CD8-positive, alpha-beta memory T cell (primary cell): ENCODE measurements around the gene NMRK1. TPM values are rescaled to one million over a fixed set of nuclear protein-coding genes. Genes with fewer than 3 reads are reported as not detected.
A peak's percentile ranks its signal among the peaks of the same experiment; 100 is the strongest.

Source experiments
- CTCF ChIA-PET: fragments of 350-600 bp; sonication (Branson Sonifier 250); formaldehyde crosslinking; loops from one replicate; lab custom pipeline; 2021; ENCODE audit warnings: antibody characterized with exemption; lab: Charles Lee
- POLR2A ChIA-PET: fragments of 350-600 bp; sonication (Branson Sonifier 250); formaldehyde crosslinking; loops from one replicate; lab custom pipeline; 2021; ENCODE audit warnings: antibody characterized with exemption; lab: Charles Lee
- DNase-seq, 5 donors: peaks; one replicate each; pipeline versions ENCODE4 v3.0.0 to v3.0.0-alpha.2; 2020 to 2022; ENCODE audit warnings: mixed read lengths in 1 of 5
- H3K27ac ChIP-seq: one replicate; pipeline ENCODE4 v1.7.0; 2013; ENCODE audit warnings: low read depth, mild to moderate bottlenecking, low read length, moderate library complexity
- H3K27me3 ChIP-seq: 2 replicates; pipeline ENCODE4 v1.7.0; 2013; ENCODE audit warnings: low read length, mild to moderate bottlenecking; ENCODE audit not compliant: insufficient read depth, poor library complexity, severe bottlenecking
- H3K36me3 ChIP-seq: 2 replicates; pipeline ENCODE4 v1.7.0; 2013; ENCODE audit warnings: mild to moderate bottlenecking, low read length, moderate library complexity; ENCODE audit not compliant: insufficient read depth
- H3K4me1 ChIP-seq: 2 replicates; pipeline ENCODE4 v1.7.0; 2013; ENCODE audit warnings: mild to moderate bottlenecking, low read length, moderate library complexity; ENCODE audit not compliant: insufficient read depth
- H3K4me3 ChIP-seq: 2 replicates; pipeline ENCODE4 v1.7.0; 2013; ENCODE audit warnings: mild to moderate bottlenecking, low read length
- H3K9me3 ChIP-seq: 2 replicates; pipeline ENCODE4 v1.7.0; 2013; ENCODE audit warnings: mild to moderate bottlenecking, low read length
- H3K27ac Mint-ChIP-seq, 8 donors: one replicate each; pipeline ENCODE4 v1.8.0; 2020 to 2021; ENCODE audit warnings: mixed read lengths in 8 of 8, mild to moderate bottlenecking in 6 of 8, inconsistent platforms in 3 of 8, moderate library complexity in 3 of 8
- H3K27me3 Mint-ChIP-seq, 2 donors: one replicate each; pipeline ENCODE4 v1.8.0; 2020 to 2021; ENCODE audit warnings: mixed read lengths in 2 of 2, mild to moderate bottlenecking in 1 of 2, moderate library complexity in 1 of 2
- H3K36me3 Mint-ChIP-seq, 3 donors: one replicate each; pipeline ENCODE4 v1.8.0; 2020 to 2021; ENCODE audit warnings: mixed read lengths in 3 of 3, inconsistent platforms in 1 of 3, mild to moderate bottlenecking in 1 of 3
- H3K4me1 Mint-ChIP-seq, 3 donors: one replicate each; pipeline ENCODE4 v1.8.0; 2020 to 2021; ENCODE audit warnings: mixed read lengths in 3 of 3, inconsistent platforms in 1 of 3, mild to moderate bottlenecking in 1 of 3
- H3K4me3 Mint-ChIP-seq, 7 donors: one replicate each; pipeline ENCODE4 v1.8.0; 2020 to 2021; ENCODE audit warnings: mixed read lengths in 7 of 7, mild to moderate bottlenecking in 6 of 7, moderate library complexity in 4 of 7, inconsistent platforms in 2 of 7
- H3K9me3 Mint-ChIP-seq, 5 donors: one replicate each; pipeline ENCODE4 v1.8.0; 2020 to 2022; ENCODE audit warnings: mixed read lengths in 5 of 5, mild to moderate bottlenecking in 3 of 5, moderate library complexity in 2 of 5, inconsistent platforms in 1 of 5
- polyA plus RNA-seq: library from polyadenylated mRNA; unstranded; fragments of 300-500 nt; fragmentation: Illumina TruSeq; gene quantifications from one replicate; pipeline ENCODE4 v1.2.3, GENCODE V29; 2021
- total RNA-seq, 2 experiments: library from RNA; stranded (reverse); gene quantifications; one replicate each; pipeline ENCODE4 v1.2.3, GENCODE V29; 2021

NMRK1 gene
- total and polyA plus RNA-seq, 3 experiments from 2014 or later = 14.1 to 48.4 (median 14.6) TPM

DNA sequence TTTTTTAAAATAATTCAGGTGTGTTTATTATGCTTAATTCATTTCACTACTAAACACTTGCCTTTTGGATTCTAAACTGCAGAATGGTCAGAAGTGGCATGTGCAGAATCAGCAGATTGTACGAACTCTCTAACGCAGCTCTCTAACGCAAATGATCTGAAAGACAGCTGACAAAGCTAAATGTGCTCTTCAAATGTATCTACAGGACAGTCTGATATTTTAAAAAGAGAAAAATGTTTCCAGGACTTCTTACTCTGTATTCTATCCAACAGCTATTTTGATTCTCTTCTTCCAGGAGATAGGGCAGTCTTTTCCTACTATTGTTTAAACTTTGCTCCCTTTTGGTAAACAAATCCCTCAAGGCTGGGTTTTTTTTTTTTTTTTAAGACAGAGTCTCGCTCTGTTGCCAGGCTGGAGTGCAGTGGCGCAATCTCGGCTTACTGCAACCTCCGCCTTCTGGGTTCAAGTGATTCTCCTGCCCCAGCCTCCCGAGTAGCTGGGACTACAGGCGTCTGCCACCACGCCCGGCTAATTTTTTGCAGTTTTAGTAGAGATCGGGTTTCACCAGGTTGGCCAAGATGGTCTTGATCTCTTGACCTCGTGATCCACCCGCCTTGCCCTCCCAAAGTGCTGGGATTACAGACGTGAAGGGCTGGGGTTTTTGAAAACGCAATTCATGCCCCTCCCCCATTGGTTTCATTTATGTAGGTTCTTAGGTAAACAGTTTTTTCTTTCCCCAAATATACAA lies 1.2 kb downstream of the NMRK1 start:
- Mint-ChIP-seq H3K27me3 (no peaks in the 10 kb centered on the region), H3K36me3 (peaks cover 0 to 36% (median 9%) of the 10 kb centered on the region in 3 donors), H3K4me1 (peaks cover 60 to 79% (median 68%) of the 10 kb centered on the region in 3 donors), H3K27ac (peak overlapping the region; percentile 93 to 98 (median 97)), H3K9me3 (no peaks in the 10 kb centered on the region), H3K4me3 (peak overlapping the region; percentile 89 to 99 (median 96))
- H3K27ac ChIP-seq = peak overlapping the region; percentile 95
- ChIA-PET CTCF (interaction anchor here (1.0 to 2.5 kb wide), 8 partner anchors 9 to 134 kb away, joined by 3 to 20 read pairs (median 3); partner anchors contain the start of genes C9orf40 and CARNMT1), POLR2A (interaction anchor here (0.7 to 3.8 kb wide), 4 partner anchors 59 to 1490 kb away, joined by 3 to 53 read pairs (median 13); partner anchors contain the start of genes C9orf40 and CARNMT1)
- peak overlapping the region; percentile 89 for H3K4me3 ChIP-seq
- no peaks in the 10 kb centered on the region for H3K9me3 ChIP-seq
- peaks cover 12% of the 10 kb centered on the region for H3K36me3 ChIP-seq
- no peaks in the 10 kb centered on the region for H3K27me3 ChIP-seq
- no peak for DNase-seq
- peaks cover 49% of the 10 kb centered on the region for H3K4me1 ChIP-seq

- Histone ChIP-seq H3K4me1 (peaks cover 39% of the 10 kb centered on the region), H3K4me3 (no peak overlapping the region)
- peaks cover 51 to 68% (median 58%) of the 10 kb centered on the region in 3 donors for H3K4me1 Mint-ChIP-seq
Measured at GRCh38 chr9:75085640-75086039, 2.3 kb downstream of the NMRK1 start.

GRCh38 chr9:75084081-75084672 lies 3.8 kb downstream of the NMRK1 start:
- CTCF ChIA-PET = interaction anchor here (1.2 to 1.7 kb wide), 3 partner anchors 56 to 311 kb away, joined by 3 to 5 read pairs (median 4); partner anchors contain the start of genes C9orf40 and CARNMT1
- Histone ChIP-seq H3K9me3 (no peaks in the 10 kb centered on the region), H3K4me3 (no peak overlapping the region), H3K36me3 (peaks cover 12% of the 10 kb centered on the region), H3K27ac (no peak overlapping the region), H3K4me1 (peaks cover 29% of the 10 kb centered on the region), H3K27me3 (no peaks in the 10 kb centered on the region)
- Mint-ChIP-seq H3K4me3 (peak overlapping the region in 1 of 7 donors; percentile 32), H3K9me3 (no peaks in the 10 kb centered on the region), H3K36me3 (peaks cover 0 to 53% (median 23%) of the 10 kb centered on the region in 3 donors), H3K27me3 (no peaks in the 10 kb centered on the region), H3K4me1 (peaks cover 39 to 53% (median 45%) of the 10 kb centered on the region in 3 donors), H3K27ac (peak overlapping the region; percentile 38 to 95 (median 90))
- no peak for DNase-seq
- POLR2A ChIA-PET = interaction anchor here (0.6 to 1.1 kb wide), 3 partner anchors 57 to 131 kb away, joined by 3 to 6 read pairs (median 3); no protein-coding TSS in a partner anchor

More at GRCh38 chr9:75085640-75086039, 2.3 kb downstream of the NMRK1 start:
- no peaks in the 10 kb centered on the region for H3K9me3 Mint-ChIP-seq
- DNase-seq = no peak
- peak overlapping the region; percentile 53 to 96 (median 92) for H3K4me3 Mint-ChIP-seq
- peaks cover 12% of the 10 kb centered on the region for H3K36me3 ChIP-seq
- ChIA-PET CTCF (interaction anchor here (0.6 to 1.5 kb wide), 5 partner anchors 59 to 310 kb away, joined by 3 to 4 read pairs (median 3); partner anchors contain the start of gene C9orf40), POLR2A (interaction anchor here (0.9 to 3.8 kb wide), 3 partner anchors 58 to 134 kb away, joined by 4 to 53 read pairs (median 23); partner anchors contain the start of genes C9orf40 and CARNMT1)
- H3K27ac Mint-ChIP-seq = peak overlapping the region; percentile 66 to 97 (median 92)
- H3K36me3 Mint-ChIP-seq = peaks cover 0 to 44% (median 17%) of the 10 kb centered on the region in 3 donors
- no peaks in the 10 kb centered on the region for H3K27me3 Mint-ChIP-seq
- no peaks in the 10 kb centered on the region for H3K9me3 ChIP-seq
- H3K27me3 ChIP-seq = no peaks in the 10 kb centered on the region
- no peak overlapping the region for H3K27ac ChIP-seq

DNA sequence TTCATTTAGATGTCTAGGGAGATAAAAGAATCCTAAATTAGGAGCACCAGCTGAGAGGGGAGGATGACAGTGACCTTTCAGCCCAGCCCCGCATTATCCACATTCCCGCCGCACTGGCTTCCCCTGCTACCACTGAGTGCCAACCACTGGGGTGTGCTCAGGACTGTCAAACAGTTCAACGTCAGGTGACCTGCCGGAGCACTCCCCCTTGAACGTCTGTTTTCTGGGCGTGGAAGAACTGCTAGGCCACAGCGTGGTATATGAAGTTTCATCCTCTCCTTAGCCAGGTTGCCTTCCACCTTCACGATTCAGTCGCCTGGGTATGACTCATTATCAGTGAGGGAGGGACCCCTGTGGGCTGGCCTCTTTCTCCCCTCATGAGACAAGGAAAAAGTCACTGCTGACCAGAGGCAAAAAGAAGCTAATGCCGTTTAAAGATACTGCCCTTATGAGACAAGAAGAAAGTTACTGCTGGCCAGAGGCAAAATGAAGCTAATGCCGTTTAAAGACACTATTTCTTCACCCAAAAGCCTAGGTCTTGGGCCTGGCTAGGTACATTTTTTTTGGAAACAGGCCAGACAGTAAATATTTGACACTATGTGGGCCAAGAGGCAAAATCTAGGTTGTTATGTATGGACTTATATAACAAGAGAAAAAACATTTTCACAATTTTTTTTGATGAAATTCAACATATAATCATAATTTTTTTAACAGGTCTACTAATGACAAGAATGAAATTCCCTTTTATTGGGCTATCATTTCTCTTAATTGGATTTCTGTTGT lies 4.6 kb downstream of the NMRK1 start:
- DNase-seq = peak; percentile 38 to 75 (median 53)
- POLR2A ChIA-PET = interaction anchor here (0.6 to 1.1 kb wide), 3 partner anchors 56 to 130 kb away, joined by 3 to 6 read pairs (median 3); no protein-coding TSS in a partner anchor

GRCh38 chr9:75081632-75082031 lies 6.3 kb downstream of the NMRK1 start:
- peaks cover 0 to 52% (median 26%) of the 10 kb centered on the region in 3 donors for H3K36me3 Mint-ChIP-seq
- peaks cover 35 to 48% (median 43%) of the 10 kb centered on the region in 3 donors for H3K4me1 Mint-ChIP-seq
- H3K27me3 Mint-ChIP-seq = no peaks in the 10 kb centered on the region
- H3K9me3 Mint-ChIP-seq = no peaks in the 10 kb centered on the region
- Histone ChIP-seq H3K27ac (no peak overlapping the region), H3K9me3 (no peaks in the 10 kb centered on the region), H3K36me3 (peaks cover 18% of the 10 kb centered on the region), H3K4me3 (no peak overlapping the region), H3K4me1 (peaks cover 23% of the 10 kb centered on the region), H3K27me3 (no peaks in the 10 kb centered on the region)
- ChIA-PET POLR2A (no interaction called here), CTCF (no interaction called here)
- peak overlapping the region in 1 of 8 donors; percentile 21 for H3K27ac Mint-ChIP-seq
- DNase-seq = no peak
- H3K4me3 Mint-ChIP-seq = no peak overlapping the region

More for the DNA sequence above, 4.6 kb downstream of the NMRK1 start:
- peak overlapping the region; percentile 20 for H3K27ac ChIP-seq
- Mint-ChIP-seq H3K27ac (peak overlapping the region; percentile 80 to 99 (median 94)), H3K9me3 (no peaks in the 10 kb centered on the region), H3K4me3 (peak overlapping the region; percentile 8 to 75 (median 26)), H3K27me3 (no peaks in the 10 kb centered on the region), H3K36me3 (peaks cover 0 to 51% (median 24%) of the 10 kb centered on the region in 3 donors), H3K4me1 (peaks cover 36 to 49% (median 45%) of the 10 kb centered on the region in 3 donors)
- H3K36me3 ChIP-seq = peaks cover 13% of the 10 kb centered on the region
- peaks cover 29% of the 10 kb centered on the region for H3K4me1 ChIP-seq
- no peaks in the 10 kb centered on the region for H3K27me3 ChIP-seq
- CTCF ChIA-PET = interaction anchor here (0.9 to 1.7 kb wide), 8 partner anchors 9 to 310 kb away, joined by 3 to 5 read pairs (median 3); partner anchors contain the start of genes C9orf40 and CARNMT1
- no peak overlapping the region for H3K4me3 ChIP-seq
- H3K9me3 ChIP-seq = no peaks in the 10 kb centered on the region

DNA sequence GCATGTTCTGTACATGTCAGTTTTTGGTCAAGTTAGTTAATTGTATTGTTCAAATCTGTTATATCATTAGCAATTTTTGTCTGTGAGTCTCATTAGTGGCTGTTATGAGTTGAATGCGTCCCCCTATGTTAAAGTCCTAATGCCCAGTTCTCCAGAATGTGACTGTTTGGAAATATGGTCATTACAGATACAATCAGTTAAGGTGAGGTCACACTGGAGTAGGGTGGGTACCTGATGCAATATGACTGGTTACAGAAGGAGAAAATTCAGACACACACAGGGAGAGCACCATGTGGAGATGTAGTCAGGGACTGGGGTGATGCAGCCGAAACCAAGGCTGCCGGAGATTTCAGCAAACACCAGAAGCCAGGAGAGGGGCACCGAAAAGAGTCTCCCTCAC lies 15.1 kb downstream of the NMRK1 start:
- H3K4me3 Mint-ChIP-seq = no peak overlapping the region
- Histone ChIP-seq H3K36me3 (peaks cover 5% of the 10 kb centered on the region), H3K4me3 (no peak overlapping the region), H3K27me3 (no peaks in the 10 kb centered on the region), H3K9me3 (no peaks in the 10 kb centered on the region), H3K27ac (no peak overlapping the region), H3K4me1 (peaks cover 7% of the 10 kb centered on the region)
- DNase-seq = no peak
- H3K4me1 Mint-ChIP-seq = peaks cover 14 to 21% (median 20%) of the 10 kb centered on the region in 3 donors
- ChIA-PET CTCF (interaction anchor here (1.8 kb wide), 1 partner anchor 121 kb away, joined by 4 read pairs; no protein-coding TSS in a partner anchor), POLR2A (no interaction called here)
- H3K27ac Mint-ChIP-seq = peak overlapping the region in 1 of 8 donors; percentile 82
- H3K27me3 Mint-ChIP-seq = no peaks in the 10 kb centered on the region
- peaks cover 8 to 57% (median 21%) of the 10 kb centered on the region in 3 donors for H3K36me3 Mint-ChIP-seq
- no peaks in the 10 kb centered on the region for H3K9me3 Mint-ChIP-seq
